Endothelial cell of umbilical vein (primary cell): Measurements from ENCODE around the gene TBX2.

Source experiments
- JUN ChIP-seq: IDR thresholded peaks from 2 replicates; pipeline ENCODE4 v1.6.1; 2011; ENCODE audit warnings: borderline replicate concordance, low read depth; ENCODE audit not compliant: insufficient read length, insufficient read depth
- MAX ChIP-seq: IDR thresholded peaks from 2 replicates; pipeline ENCODE4 v1.6.1; 2011; ENCODE audit not compliant: insufficient read depth, insufficient read length
- POLR2A ChIP-seq: IDR thresholded peaks from 2 replicates; pipeline ENCODE4 v1.6.1; 2012; ENCODE audit warnings: low read depth, mild to moderate bottlenecking, control low read depth, low read length
- POLR2AphosphoS5 ChIP-seq: IDR thresholded peaks from 2 replicates; pipeline ENCODE4 v1.6.1; 2012; ENCODE audit warnings: low read depth, mild to moderate bottlenecking, control low read depth, low read length, moderate library complexity; ENCODE audit not compliant: insufficient read depth

DNA sequence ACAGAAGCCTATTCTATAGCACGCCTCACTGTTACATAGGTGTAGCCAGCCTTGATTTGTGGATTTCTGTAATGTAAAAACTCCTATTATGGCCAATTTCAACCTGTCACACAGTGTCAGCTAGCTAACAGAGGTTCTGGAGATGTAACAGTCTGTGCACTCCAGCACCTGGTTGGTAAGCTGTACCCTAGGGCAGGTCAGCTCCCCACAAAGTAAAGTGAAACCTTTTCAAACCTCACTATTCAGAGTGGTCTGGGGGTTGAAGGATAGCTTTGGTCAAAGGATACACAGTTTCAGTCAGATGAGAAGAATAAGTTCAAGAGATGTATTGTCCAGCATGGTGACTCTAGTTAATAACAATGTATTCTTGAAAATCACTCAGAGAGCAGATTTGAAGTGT lies 28.5 kb upstream of the TBX2 start:
- TF ChIP-seq POLR2A: no peak
- no peak for TF ChIP-seq JUN
- TF ChIP-seq MAX: no peak
- no peak for TF ChIP-seq POLR2AphosphoS5
